GM18508 (cell line): ENCODE measurements around the gene DIP2C.
"Not testable (repeated sequence)": the region's sequence is repeated elsewhere in the genome, so short reads cannot be mapped to it uniquely, and the experiment has no call there.

Experiments
- ATAC-seq: cut with Tn5 transposase; IDR thresholded peaks from one replicate; pipeline ENCODE4 v1.9.1; 2021; ENCODE audit warnings: moderate number of reproducible peaks; ENCODE audit not compliant: insufficient read depth, unreplicated experiment

The DIP2C gene

DNA sequence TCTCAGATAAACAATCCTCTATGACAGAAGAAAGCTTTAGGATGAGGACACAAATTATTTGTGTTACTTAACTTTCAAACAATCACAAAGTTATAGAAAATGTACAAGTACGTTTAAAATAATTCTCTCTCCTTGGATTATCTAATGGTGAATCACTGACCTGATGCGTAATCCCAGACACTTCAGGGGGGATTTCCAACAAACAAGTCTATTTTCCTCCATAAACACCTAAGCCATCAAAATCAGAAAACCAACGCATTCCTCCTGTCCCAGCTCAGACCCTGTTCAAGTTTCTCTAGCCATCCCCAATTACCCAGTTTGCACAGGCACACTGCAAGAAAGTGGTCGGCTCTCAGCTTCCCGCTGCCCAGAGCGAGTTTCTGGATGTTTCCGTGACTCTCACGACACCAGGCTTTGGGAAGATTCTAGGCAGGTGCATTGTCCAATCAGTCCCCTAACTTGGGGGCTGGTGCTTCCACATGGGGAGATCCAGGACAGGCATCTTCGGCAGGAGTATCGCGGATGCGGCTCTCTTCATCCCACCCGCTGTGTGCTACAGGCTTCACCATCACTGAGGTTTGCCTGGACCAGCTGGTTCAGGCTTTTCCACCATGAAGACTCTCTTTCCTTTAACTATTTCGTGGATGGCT is 354.2 kb downstream of the DIP2C start:
- ATAC-seq: no peak

DNA sequence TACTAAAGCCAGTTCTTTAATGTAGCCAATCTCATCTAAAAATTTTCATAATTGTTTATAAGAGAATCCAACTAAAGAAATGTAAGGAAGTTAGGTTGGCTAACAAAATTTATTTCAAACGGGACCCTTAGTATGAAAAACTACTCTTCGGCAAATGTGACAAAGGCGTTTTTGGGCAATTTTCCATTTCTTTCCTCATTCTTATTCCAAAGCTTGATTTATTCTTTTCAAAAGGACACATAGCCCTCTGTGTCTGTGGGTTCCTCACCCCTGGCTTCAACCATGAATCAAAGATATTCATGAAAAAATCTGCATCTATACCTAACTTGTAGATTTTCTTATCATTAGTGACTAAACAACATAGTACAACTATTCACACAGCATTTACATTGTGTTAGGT is 358.3 kb downstream of the DIP2C start:
- ATAC-seq: no peak

DNA sequence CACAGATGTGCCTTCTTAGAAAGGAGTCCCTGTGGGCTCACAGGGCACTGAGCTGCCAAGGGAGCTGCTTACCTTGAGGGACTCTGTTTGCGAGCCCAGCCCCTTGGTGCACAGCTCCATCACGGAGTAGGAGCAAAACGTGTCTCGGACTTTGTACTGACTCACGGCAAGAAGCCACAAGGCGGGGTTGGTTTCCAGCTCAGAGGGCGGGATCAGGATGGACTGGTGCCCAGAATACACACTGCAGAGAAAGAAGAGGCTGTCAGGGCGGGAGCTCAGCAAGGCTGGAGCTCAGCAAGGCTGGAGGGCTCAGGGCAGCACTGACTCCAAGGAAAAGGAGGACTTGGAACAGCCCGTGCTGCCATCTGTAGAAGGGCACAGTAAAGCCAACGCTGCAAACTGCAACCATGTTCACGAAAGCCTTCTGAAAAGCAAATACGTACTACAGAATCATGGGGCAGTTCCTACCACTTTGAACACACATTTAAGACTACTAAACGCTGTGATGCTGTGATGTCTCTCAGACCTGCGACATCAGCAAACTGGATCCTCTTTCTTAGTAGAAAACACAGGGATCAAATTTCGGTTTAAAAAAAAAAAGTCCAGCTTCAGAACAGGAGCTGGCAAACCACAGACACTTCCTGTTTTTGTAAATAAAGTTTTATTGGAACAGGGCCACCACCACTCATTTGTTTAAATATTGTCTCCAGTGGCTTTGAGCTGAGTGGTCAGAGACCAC is 359.9 kb downstream of the DIP2C start:
- ATAC-seq: no peak

DNA sequence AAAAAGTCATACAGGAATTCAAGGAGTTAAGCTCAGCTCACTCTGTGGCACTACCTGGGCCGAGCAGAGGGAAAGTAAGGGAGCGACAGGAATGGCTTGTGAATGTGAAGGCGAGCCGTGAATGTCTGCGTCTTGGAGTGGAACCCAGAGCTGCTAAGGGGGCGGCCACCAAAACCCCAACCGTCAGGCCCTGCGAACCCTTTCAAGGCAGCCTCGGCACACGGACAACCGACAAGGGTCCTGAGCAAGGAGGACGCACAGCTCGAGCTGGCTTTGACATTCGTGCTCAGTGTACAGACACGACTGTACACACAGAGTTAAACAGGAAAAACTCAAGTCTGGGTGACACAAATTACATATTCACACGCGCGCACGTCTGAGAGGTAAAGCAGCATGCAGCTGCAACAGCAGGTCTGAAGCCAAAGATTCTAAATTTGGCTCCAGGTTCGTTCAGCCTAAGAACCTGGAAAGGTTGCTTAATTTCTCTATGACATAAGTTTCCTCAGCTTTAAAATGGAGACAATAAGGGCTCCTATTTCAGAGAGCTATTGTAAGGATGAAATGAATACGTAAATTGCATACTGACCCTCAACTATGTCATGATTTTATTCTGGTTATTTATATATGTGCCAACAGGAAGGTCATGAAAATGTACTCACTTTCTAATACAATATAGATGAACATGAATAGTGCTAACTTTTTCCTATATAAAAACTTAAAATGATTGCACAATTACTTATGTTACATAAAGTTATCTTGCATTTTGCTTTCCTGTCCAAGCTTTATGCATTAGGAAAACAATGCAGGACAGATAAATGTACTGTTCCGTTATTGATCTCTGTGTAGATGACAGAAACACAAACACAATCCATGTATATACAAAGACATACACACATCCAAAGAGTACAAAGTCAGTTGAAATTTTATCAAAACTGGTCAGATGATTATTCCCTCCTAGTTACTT is 361.3 kb downstream of the DIP2C start:
- ATAC-seq: no peak

DNA sequence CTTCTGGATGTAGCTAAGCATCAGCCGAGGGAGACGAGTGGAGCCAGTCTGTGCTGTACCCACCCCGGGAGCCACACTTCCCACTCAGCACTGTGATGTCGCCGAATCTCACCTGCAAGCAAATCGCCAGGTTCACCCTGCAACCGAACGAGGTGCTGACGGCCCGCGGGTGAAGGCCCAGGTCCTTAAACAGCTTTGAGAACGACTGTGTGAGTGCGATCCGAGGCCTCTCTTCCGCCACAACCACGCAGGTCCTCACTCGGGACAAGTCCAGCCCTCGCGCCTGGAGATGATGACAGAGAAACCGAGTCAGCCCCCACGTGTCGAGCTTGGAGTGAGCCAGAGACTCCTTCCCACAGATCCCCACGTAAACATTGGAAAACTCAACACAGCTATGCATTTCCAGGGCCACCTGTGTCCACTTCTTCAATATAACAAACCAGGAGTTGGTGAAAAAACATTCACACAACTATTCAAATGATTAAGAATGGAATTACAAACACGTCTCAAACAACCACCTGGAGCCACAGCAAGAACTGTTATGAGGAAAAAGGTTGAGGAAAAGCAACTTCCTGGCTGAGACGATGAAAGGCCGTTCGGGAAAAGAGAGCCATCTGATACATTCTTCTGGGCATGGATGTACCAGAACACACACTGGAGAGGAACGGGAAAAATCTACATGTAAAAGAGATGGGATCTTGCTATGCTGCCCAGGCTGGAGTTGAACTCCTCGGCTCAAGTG is 362.4 kb downstream of the DIP2C start:
- no peak for ATAC-seq

DNA sequence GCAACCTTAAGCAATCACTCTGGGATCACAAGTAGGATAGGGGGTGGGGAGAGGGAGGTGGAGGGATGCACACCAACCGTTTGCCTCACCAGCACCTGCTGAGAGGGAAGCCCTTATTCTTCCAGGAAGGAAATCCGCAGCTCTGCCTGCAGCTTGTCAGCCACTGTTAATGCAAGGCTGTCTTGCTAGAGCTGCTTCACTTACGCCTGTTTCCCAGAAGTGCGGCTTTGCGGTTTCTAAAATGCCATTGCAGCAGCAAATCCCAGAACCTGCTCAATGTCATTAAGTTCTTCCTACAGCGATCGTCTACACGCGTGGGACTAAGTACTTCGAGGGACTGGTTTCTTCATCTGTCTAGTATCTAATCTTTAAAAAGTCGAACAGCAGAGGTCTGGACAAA is 363.1 kb downstream of the DIP2C start:
- no peak for ATAC-seq

DNA sequence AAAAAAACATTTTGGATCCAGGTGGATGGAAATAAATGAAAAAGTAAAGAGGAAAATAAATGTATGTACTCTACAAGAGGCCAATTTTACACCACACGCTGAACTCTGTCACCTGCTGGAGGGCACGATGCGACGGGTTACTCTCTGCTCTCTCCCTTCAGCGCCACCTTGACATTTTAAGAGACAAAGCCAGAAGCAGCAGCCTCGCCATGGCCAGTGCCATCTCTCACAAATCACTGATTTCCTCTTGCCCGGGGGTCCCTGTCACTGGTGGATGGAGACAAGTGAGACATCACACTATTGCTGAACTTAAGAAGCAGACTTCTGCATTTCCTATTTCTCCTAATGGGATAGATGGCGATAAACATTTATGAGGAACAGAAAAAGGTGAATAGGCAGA is 364.2 kb downstream of the DIP2C start:
- no peak for ATAC-seq

DNA sequence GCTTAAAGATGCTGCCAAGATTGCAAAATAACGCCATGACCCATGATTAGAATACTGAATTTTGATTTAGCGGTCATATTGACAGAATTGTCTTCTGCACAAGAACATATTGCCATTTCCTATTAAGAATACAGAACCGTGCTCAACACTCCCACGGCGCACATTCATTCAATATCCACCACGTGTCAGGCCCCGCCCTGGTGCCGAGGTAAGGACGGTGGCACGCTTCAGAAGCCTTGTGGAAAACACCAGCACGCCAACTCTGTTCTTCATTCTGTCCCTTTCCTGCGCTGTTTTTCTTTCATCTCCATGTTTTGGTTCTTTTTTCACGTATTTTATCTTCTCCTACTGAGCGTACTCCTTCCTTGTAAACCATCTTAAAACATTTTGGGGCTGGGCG is 364.9 kb downstream of the DIP2C start:
- no peak for ATAC-seq

DNA sequence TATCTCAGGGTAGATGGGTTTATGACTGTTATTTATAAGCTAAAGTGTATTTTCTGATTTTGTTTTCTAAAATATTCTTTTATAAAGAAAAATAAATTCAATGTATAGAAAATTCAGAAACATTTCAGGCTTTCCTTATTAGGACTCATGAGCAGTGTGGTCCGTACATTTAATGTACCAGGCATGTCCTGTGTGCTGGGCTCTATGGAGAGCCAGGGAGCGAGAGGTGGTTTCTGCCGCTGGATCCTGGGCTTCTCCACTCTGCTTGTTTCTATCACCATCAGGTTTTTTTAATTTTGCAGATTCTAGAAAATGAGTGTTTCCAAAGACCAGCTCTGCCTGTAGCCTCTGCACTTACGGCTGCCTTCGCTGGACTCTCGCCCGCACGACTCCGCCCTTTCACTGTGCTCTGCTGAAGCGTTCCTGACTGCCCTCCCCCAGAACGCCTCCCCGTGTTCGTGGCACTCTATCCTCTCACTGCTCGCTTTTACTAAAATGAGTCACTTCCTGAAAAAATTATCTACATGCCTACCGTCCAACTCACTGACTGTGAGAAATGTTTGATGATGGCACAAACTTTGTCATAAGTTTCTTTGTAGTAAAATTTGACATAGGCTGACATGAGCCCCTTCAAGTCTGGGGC is 365.7 kb downstream of the DIP2C start:
- peak; percentile 97 for ATAC-seq

DNA sequence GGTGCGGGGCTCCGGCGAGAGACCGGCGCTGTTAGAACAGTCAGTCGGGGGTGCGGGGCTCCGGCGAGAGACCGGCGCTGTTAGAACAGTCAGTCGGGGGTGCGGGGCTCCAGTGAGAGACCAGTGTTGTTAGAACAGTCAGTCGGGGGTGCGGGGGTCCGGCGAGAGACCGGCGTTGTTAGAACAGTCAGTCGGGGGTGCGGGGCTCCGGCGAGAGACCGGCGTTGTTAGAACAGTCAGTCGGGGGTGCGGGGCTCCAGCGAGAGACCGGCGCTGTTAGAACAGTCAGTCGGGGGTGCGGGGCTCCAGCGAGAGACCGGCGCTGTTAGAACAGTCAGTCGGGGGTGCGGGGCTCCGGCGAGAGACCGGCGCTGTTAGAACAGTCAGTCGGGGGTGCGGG is 366.4 kb downstream of the DIP2C start:
- ATAC-seq: not testable (repeated sequence)

DNA sequence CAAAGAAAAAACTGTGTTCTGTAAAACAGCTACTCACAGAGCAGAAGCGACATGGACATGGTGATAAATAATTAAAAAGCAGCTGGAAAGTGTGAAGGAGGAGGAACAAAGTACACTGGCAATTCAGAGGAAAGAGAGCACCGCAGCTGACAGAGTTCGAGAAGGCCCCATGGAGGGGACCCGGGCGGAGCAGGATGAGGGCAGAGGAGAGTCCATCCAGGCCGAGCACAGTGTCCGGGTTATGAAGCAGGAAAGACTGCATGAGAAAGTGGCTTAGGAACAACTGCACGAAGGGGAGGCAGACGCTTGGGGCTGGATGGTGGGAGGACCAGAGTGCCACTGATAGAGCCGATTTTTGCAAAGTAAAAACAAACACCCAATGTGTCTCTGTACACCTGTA is 368.7 kb downstream of the DIP2C start:
- no peak for ATAC-seq

DNA sequence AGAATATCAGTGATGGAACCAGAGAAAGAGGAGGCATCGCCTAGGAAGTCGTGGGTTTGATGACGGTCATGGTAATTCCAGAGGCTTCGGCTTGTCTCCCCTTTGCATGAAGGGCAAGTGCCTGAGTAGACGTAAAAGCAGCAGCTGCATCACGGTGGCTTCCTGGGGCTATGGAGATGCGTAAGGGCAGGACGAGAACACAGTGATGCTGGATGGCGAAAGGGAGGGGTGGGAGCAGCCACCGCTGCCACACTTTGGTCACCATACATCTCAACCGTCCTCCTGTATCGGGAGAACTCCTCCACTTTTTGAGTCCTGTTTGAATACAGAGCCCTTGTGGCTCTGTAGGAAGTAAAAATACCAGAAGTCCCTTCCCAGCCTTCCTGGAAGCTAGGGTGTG is 371.5 kb downstream of the DIP2C start:
- no peak for ATAC-seq

DNA sequence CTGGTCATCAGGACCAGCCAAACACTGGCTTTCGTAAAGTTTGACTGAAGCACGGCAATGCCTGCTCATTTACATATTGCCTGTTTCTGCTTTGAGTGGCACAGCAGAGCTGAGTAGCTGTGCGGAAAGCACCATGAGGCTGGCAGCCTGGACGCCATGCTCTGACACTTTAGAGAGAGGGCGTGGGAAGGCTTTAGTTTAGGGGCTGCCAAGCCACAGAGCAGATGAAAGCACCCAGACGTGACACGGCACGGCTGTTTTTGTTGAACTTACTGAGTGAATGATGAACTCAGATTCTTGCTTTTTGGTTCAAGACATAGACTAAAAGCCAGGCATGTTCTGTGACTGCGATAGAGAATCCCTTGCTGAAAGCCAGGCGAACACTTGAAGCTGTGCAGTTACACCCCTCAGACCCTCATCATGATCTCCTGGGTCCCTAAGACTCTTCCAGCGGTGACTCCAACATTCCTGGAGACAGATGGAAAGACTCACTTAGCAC is 372.1 kb downstream of the DIP2C start:
- peak; percentile 93 for ATAC-seq

DNA sequence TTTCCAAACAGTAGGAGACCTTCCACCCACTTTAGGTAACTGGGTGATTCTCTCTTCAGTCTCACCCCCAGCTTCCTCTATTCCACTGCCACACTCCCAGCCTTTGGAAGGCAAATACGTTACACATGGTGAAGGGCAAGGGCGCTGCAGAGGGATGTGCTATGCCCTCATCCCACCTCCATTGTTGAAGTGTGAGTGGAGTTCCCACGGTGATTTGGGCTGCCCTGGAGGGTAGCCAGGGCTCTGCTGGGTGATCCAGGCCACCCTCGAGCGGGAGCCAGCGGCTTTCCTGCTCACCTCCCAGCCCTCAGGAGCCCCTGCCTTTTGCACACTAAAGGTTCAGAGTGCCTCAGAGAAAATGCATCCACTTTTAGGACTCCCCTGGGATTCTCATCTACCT is 373.1 kb downstream of the DIP2C start:
- ATAC-seq: no peak

DNA sequence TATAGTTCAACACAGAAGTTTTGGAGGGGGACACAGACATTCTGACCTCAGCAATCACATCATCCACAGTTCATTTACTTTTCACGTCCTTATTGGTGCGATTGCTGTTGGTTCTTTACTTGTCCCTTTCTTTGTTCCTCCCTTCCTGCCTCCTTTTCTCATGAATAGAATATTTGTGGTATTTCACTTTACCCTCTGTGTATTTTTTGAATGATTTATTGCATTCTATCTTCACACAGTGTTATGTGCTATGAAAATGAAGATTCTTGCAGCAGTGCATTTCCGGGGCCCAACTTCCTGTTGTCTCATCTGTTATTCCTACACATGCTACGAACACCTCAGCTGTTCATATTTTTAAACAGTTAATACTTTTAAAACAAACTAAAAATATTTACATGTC is 374.6 kb downstream of the DIP2C start:
- ATAC-seq: no peak

DNA sequence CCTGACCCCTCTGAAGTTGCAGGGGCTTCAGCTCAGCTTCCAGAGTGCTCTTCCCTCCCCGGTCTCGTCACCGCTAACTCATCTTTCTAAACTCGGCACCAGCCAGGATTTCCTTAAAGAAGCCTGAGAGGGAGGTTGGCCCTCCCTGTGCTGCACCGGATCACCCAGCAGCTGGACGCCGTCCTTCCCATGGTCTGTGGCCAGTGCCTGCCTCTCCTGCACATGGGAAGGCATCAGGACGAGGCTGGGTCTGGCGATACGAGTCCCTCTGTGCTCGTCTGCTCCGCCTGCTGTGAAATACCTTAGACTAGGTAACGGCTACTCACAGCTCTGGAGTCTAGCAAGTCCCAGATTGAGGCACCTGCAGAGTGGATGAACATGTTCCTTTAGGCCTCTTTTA is 375.1 kb downstream of the DIP2C start:
- ATAC-seq: no peak

DNA sequence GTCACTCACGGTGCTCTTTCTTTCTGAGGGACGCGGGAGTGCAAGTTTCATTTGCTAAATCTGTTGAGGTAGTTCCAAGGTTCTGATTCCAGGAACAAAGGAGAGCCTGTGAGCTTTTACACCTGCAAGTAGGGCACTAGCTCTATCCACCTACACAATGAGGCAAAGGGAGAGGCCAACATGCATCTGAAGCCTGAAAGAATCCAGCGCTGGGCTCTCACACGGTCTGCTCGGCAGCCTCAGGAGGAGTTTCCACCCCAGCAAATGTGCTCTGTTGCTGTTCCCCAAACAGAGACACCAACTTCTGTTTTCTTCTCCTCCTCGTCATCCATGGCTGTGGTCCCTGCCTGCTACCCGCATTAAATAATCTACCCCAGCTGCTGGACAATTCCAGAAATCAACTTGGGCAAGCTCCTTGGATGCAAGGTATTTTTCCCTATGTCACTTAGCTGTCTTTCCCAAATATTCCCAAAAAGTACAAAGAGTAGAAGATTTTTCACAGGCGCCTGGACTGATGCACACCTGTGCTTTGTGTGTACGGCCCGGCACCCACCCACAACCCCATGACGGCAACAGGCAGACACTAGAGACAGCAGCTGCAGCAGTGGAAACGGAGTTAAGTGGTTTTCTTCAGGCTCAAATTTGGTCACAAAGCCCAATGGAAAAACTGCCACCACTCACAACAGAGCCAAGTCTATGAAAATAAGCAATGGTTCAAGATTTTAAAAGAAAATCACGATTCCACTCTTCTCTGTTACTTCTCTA is 377.4 kb downstream of the DIP2C start:
- ATAC-seq: no peak

DNA sequence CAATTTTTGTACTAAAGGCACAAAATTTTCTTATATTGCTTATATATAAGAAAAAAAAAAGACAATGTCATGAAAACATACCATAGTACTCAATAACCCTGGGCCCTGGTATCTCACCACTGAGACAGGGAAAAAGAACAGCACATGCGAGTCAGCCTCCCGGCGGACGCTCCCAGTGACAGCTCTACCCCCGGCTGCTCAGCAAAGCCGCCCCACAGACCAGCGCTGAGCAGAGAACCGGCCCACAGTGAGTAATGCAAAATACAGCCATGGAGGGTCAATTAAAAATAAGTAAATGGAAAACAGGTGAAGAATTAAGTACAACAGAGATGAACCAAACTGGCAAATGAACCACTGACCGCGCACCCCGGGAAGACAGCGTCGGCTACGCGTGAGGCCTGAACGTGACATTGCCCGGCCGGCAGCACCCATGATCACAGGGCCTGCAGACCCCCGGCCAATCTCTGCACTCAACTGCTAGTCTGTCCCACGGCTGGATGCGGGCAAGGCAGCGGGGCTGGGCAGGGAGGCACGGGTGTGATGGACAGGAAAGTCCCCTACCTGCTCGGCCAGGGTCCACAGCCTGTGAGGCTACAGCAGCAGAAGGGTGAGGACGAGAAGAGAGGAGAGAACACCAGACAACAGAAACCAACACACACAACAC is 378.4 kb downstream of the DIP2C start:
- no peak for ATAC-seq
